Measurements from ENCODE around the gene LINC00237. TPM values are rescaled to one million over a fixed set of nuclear protein-coding genes. Genes with fewer than 3 reads are reported as not detected.
A peak's percentile ranks its signal among the peaks of the same experiment; 100 is the strongest.

The LINC00237 gene
- total and polyA plus RNA-seq, 9 of the 15 experiments (the other 6 are each of a cell fraction or from before 2014, with no cell fraction given), result not detected

- H3K27me3 ChIP-seq (ENCODE audit: control insufficient read depth in 2 of 2, insufficient read depth in 2 of 2, low read length in 2 of 2), result no peaks in the 10 kb centered on the region
- H2AFZ ChIP-seq (ENCODE audit: low read depth, low read length), result no peak overlapping the region
- 50% methylated on average over 1 of the region's 1 CpG for WGBS (ENCODE audit: insufficient coverage, low coverage, missing lambda C conversion rate)
- H3K9me3 ChIP-seq (replicated peaks; ENCODE audit: control insufficient read depth, insufficient read depth, low read depth, low read length), result no peaks in the 10 kb centered on the region
- peaks cover 0 to 5% of the 10 kb centered on the region in 2 experiments; a peak in 3 of 5 replicates for H3K4me1 ChIP-seq (replicated peaks in 1 of 2; ENCODE audit: control insufficient read depth in 2 of 2, insufficient read depth in 2 of 2, low read length in 2 of 2)
- POLR2A ChIA-PET, result interaction anchor here (0.5 to 0.7 kb wide), 2 partner anchors 9 to 21 kb away, joined by 3 read pairs; no protein-coding TSS in a partner anchor
- CTCF ChIA-PET (ENCODE audit: low intra/inter-chr PET ratio), result no interaction called here
- H3K4me2 ChIP-seq (ENCODE audit: insufficient read depth, low read length), result no peak overlapping the region
- H3K79me2 ChIP-seq (ENCODE audit: control insufficient read depth, insufficient read depth, low read length), result no peaks in the 10 kb centered on the region
- H3K4me3 ChIP-seq, result no peak overlapping the region
- ATAC-seq, result no peak
- no peaks in the 10 kb centered on the region; the same call in 2 of the 3 replicates for H3K36me3 ChIP-seq (ENCODE audit: control insufficient read depth, insufficient read depth, low read length)
- TF ChIP-seq GATAD2A (IDR thresholded peaks at IDR 0.05) (no peak), ZNF184 (CRISPR knock-in tag; IDR thresholded peaks at IDR 0.05) (no peak), ATF7 (IDR thresholded peaks at IDR 0.05) (no peak), SUPT5H (IDR thresholded peaks at IDR 0.05) (no peak), PTRF (tag; IDR thresholded peaks at IDR 0.05) (no peak)
- H3K9me1 ChIP-seq (ENCODE audit: control insufficient read depth, insufficient read depth, low read length), result no peaks in the 10 kb centered on the region
- in situ Hi-C loops (cut with MboI) (no loop called here), intact Hi-C loops (cut with micrococcal nuclease) (no loop called here)
- BruUV-seq (replicated peaks), result no TSS peak
- DNase-seq (ENCODE audit: extremely low read depth in 1 of 4, low spot score in 3 of 4), result no peak
- no peaks in the 10 kb centered on the region for H4K20me1 ChIP-seq (replicated peaks; ENCODE audit: control insufficient read depth, insufficient read depth, low read length)
- H3K9ac ChIP-seq (ENCODE audit: insufficient read depth in 1 of 2, low read depth in 2 of 2, low read length in 2 of 2), result no peak overlapping the region
- FAIRE-seq, result peak; percentile 15
- H3K27ac ChIP-seq (ENCODE audit: extremely low read depth, low read depth, low read length), result no peak overlapping the region
Observed at GRCh38 chr20:21147593-21147992, 41.4 kb upstream of the LINC00237 start.

GRCh38 chr20:21146215-21146614, 40.1 kb upstream of the LINC00237 start:
- POLR2A ChIA-PET, result interaction anchor here (0.9 kb wide), 1 partner anchor 12 kb away, joined by 3 read pairs; no protein-coding TSS in a partner anchor
- H4K20me1 ChIP-seq (replicated peaks; ENCODE audit: control insufficient read depth, insufficient read depth, low read length), result no peaks in the 10 kb centered on the region
- peak overlapping the region; percentile 67; the same call in 1 of the 3 replicates for H3K27ac ChIP-seq (ENCODE audit: extremely low read depth, low read depth, low read length)
- 2% methylated on average over 4 of the region's 4 CpGs for WGBS (ENCODE audit: insufficient coverage, low coverage, missing lambda C conversion rate)
- H2AFZ ChIP-seq (ENCODE audit: low read depth, low read length), result 0 out of 2 replicates have a peak overlapping the region, but pooled peaks have one; percentile 25
- H3K4me1 ChIP-seq (replicated peaks in 1 of 2; ENCODE audit: control insufficient read depth in 2 of 2, insufficient read depth in 2 of 2, low read length in 2 of 2), result peaks cover 6 to 15% of the 10 kb centered on the region in 2 experiments; a peak in 4 of 5 replicates
- CTCF ChIA-PET (ENCODE audit: low intra/inter-chr PET ratio), result no interaction called here
- FAIRE-seq (peak; percentile 62), DNase-seq (ENCODE audit: extremely low read depth in 1 of 4, low spot score in 3 of 4) (peak; percentile 14 to 40 (median 18)), ATAC-seq (peak; percentile 50)
- BruUV-seq (replicated peaks), result no TSS peak
- H3K79me2 ChIP-seq (ENCODE audit: control insufficient read depth, insufficient read depth, low read length), result no peaks in the 10 kb centered on the region
- H3K27me3 ChIP-seq (ENCODE audit: control insufficient read depth in 2 of 2, insufficient read depth in 2 of 2, low read length in 2 of 2), result no peaks in the 10 kb centered on the region
- peaks cover 3% of the 10 kb centered on the region for H3K9me1 ChIP-seq (ENCODE audit: control insufficient read depth, insufficient read depth, low read length)
- H3K9me3 ChIP-seq (replicated peaks; ENCODE audit: control insufficient read depth, insufficient read depth, low read depth, low read length), result no peaks in the 10 kb centered on the region
- no peak overlapping the region for H3K9ac ChIP-seq (ENCODE audit: insufficient read depth in 1 of 2, low read depth in 2 of 2, low read length in 2 of 2)
- in situ Hi-C loops (cut with MboI) (no loop called here), intact Hi-C loops (cut with micrococcal nuclease) (no loop called here)
- H3K36me3 ChIP-seq (ENCODE audit: control insufficient read depth, insufficient read depth, low read length), result no peaks in the 10 kb centered on the region; the same call in 2 of the 3 replicates
- H3K4me2 ChIP-seq (ENCODE audit: insufficient read depth, low read length), result peak overlapping the region; percentile 24
- H3K4me3 ChIP-seq, result no peak overlapping the region
- TF ChIP-seq DLX4 (CRISPR knock-in tag; IDR thresholded peaks at IDR 0.05), result no peak
- no peak for TF ChIP-seq E2F6 (IDR thresholded peaks at IDR 0.05; ENCODE audit: borderline replicate concordance in 1 of 2, extremely low read depth in 1 of 2, insufficient read depth in 1 of 2, insufficient read length in 1 of 2, low read depth in 1 of 2, low read length in 1 of 2, poor library complexity in 1 of 2, severe bottlenecking in 1 of 2)
- no peak for TF ChIP-seq ZNF449 (CRISPR knock-in tag; IDR thresholded peaks at IDR 0.05)
- peak in 1 of 2 experiments; percentile 43; a peak in 2 of 4 replicates for TF ChIP-seq RCOR1 (IDR thresholded peaks at IDR 0.05; ENCODE audit: borderline replicate concordance in 1 of 2, low read depth in 2 of 2, low read length in 2 of 2)
- TF ChIP-seq PML (IDR thresholded peaks at IDR 0.05; ENCODE audit: low read length), result peak; percentile 40; the same call in 1 of the 2 replicates
- peak; percentile 77 for TF ChIP-seq TEAD4 (IDR thresholded peaks at IDR 0.05; ENCODE audit: low read length)
- no peak for TF ChIP-seq TEAD4 (CRISPR knock-in tag; IDR thresholded peaks at IDR 0.05; ENCODE audit: borderline replicate concordance)
